OCI-LY7 (cell line): ENCODE results near the gene RIC8B.

Experiments
- EZH2phosphoT487 ChIP-seq: fragments of 200-600 bp; sonication (generic); IDR thresholded peaks from 2 replicates; pipeline ENCODE4 v1.6.1; 2018; ENCODE audit warnings: low read depth, borderline replicate concordance, mild to moderate bottlenecking, mixed run types, antibody characterized with exemption, low read length, moderate library complexity, mixed read lengths
- TF ChIP-seq, protein P1 (sequence below): fragments of 200-600 bp; sonication (generic); conservative IDR thresholded peaks from 2 replicates; pipeline ENCODE4 v1.5.1; 2014; ENCODE audit warnings: mild to moderate bottlenecking, antibody characterized with exemption, low read length, moderate library complexity, mixed read lengths

GRCh38 chr12:106791531-106791930, 17.0 kb downstream of the RIC8B start:
- TF ChIP-seq, protein P1, sequence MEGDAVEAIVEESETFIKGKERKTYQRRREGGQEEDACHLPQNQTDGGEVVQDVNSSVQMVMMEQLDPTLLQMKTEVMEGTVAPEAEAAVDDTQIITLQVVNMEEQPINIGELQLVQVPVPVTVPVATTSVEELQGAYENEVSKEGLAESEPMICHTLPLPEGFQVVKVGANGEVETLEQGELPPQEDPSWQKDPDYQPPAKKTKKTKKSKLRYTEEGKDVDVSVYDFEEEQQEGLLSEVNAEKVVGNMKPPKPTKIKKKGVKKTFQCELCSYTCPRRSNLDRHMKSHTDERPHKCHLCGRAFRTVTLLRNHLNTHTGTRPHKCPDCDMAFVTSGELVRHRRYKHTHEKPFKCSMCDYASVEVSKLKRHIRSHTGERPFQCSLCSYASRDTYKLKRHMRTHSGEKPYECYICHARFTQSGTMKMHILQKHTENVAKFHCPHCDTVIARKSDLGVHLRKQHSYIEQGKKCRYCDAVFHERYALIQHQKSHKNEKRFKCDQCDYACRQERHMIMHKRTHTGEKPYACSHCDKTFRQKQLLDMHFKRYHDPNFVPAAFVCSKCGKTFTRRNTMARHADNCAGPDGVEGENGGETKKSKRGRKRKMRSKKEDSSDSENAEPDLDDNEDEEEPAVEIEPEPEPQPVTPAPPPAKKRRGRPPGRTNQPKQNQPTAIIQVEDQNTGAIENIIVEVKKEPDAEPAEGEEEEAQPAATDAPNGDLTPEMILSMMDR, result no peak
- no peak for TF ChIP-seq EZH2phosphoT487
